Measurements from ENCODE around the gene WASF2. TPM values are rescaled to one million over a fixed set of nuclear protein-coding genes. Genes with fewer than 3 reads are reported as not detected.
A peak's percentile ranks its signal among the peaks of the same experiment; 100 is the strongest.

Gene WASF2
- total RNA-seq, 2 donors from 2014 or later, result 71.8 to 77.4 TPM

- intact Hi-C loops (cut with DNase I), result no loop called here
- DNase-seq, result no peak
- ATAC-seq, result no peak
Measured at GRCh38 chr1:27372808-27373690, 116.9 kb downstream of the WASF2 start.

- ATAC-seq, result peak in 1 of 2 donors; percentile 52
- no peak for DNase-seq
- intact Hi-C loops (cut with DNase I), result no loop called here
Measured at GRCh38 chr1:27372022-27372807, 117.8 kb downstream of the WASF2 start.

GRCh38 chr1:27368869-27369582, 120.9 kb downstream of the WASF2 start:
- DNase-seq (no peak), ATAC-seq (no peak)
- intact Hi-C loops (cut with DNase I), result no loop called here

GRCh38 chr1:27367160-27367650, 122.8 kb downstream of the WASF2 start:
- intact Hi-C loops (cut with DNase I), result no loop called here
- no peak for ATAC-seq
- DNase-seq, result no peak

GRCh38 chr1:27366411-27367159, 123.4 kb downstream of the WASF2 start, which contains the start of gene MAP3K6:
Gene MAP3K6 (minus strand): TSS chr1:27366961. CDS start chr1:27366597, 364 bp downstream.
- DNase-seq (peak; percentile 94), ATAC-seq (peak; percentile 76 to 81)
- intact Hi-C loops (cut with DNase I), result no loop called here

GRCh38 chr1:27366113-27366410, 123.9 kb downstream of the WASF2 start:
- ATAC-seq, result peak; percentile 70 to 77
- intact Hi-C loops (cut with DNase I), result no loop called here

GRCh38 chr1:27365372-27366112, 124.4 kb downstream of the WASF2 start:
- intact Hi-C loops (cut with DNase I), result no loop called here
- DNase-seq (peak; percentile 91), ATAC-seq (peak; percentile 82 to 84)

More at GRCh38 chr1:27366113-27366410, 123.9 kb downstream of the WASF2 start:
- peak; percentile 96 for DNase-seq

GRCh38 chr1:27364696-27365371, 125.1 kb downstream of the WASF2 start:
- DNase-seq (no peak), ATAC-seq (no peak)
- intact Hi-C loops (cut with DNase I), result no loop called here

GRCh38 chr1:27363766-27364695, 125.9 kb downstream of the WASF2 start:
- intact Hi-C loops (cut with DNase I), result no loop called here
- DNase-seq (no peak), ATAC-seq (no peak)

GRCh38 chr1:27361553-27361952, 128.4 kb downstream of the WASF2 start:
- intact Hi-C loops (cut with DNase I), result no loop called here
- ATAC-seq (no peak), DNase-seq (no peak)

- intact Hi-C loops (cut with DNase I), result no loop called here
- ATAC-seq (no peak), DNase-seq (no peak)
Measured at GRCh38 chr1:27361044-27361402, 128.9 kb downstream of the WASF2 start.

GRCh38 chr1:27360159-27361043, 129.6 kb downstream of the WASF2 start:
- intact Hi-C loops (cut with DNase I), result no loop called here
- ATAC-seq (peak; percentile 4 to 23), DNase-seq (peak; percentile 58)

- DNase-seq (no peak), ATAC-seq (no peak)
- intact Hi-C loops (cut with DNase I), result loop anchor here in 1 of 2 donors (5.0 kb wide), 1 partner anchor 33 kb away; the partner anchor contains the start of gene GPR3
Measured at GRCh38 chr1:27359822-27360158, 130.2 kb downstream of the WASF2 start.

GRCh38 chr1:27358928-27359313, 131.0 kb downstream of the WASF2 start:
- intact Hi-C loops (cut with DNase I), result loop anchor here in 1 of 2 donors (5.0 kb wide), 1 partner anchor 33 kb away; the partner anchor contains the start of gene GPR3
- DNase-seq (no peak), ATAC-seq (no peak)
